ENCODE data around the gene GPANK1.

Gene GPANK1

GRCh38 chr6:31701666-31702404 is 37.0 kb upstream of the GPANK1 start:
- peak overlapping the region; percentile 97 for H3K4me3 ChIP-seq (replicated peaks; ENCODE audit: low read depth, low read length)
- peak; percentile 25 for DNase-seq (ENCODE audit: low read depth)
- TF ChIP-seq CTCF (IDR thresholded peaks at IDR 0.05; ENCODE audit: low read length, missing control alignments), result no peak

GRCh38 chr6:31700740-31701401 is 36.1 kb upstream of the GPANK1 start:
- no peak for DNase-seq (ENCODE audit: low read depth)
- H3K4me3 ChIP-seq (replicated peaks; ENCODE audit: low read depth, low read length), result no peak overlapping the region

DNA sequence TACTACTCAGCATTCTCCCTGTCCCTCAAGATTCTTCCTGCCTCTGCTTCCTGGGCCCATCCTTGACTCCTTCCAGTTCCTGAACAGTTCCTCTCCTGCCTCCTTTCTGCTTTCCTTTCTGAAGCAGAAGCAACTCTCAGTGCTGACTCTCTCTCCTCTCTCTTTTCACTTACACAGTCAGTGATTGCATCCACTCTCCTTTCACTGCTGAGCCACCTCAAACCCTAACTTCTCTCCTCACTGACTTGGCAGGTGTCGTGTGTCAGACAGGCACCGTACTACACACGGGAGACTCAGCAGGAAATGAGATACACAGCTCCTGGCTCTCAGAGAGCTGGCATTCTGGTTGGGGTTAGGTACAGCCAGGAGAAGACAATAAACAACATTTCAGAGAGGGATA is 32.8 kb upstream of the GPANK1 start:
- H3K4me3 ChIP-seq (replicated peaks; ENCODE audit: low read depth, low read length), result no peak overlapping the region
- no peak for DNase-seq (ENCODE audit: low read depth)
- no peak for TF ChIP-seq CTCF (IDR thresholded peaks at IDR 0.05; ENCODE audit: low read length, missing control alignments)

More at GRCh38 chr6:31700740-31701401, 36.1 kb upstream of the GPANK1 start:
- TF ChIP-seq CTCF (IDR thresholded peaks at IDR 0.05; ENCODE audit: low read length, missing control alignments), result no peak

DNA sequence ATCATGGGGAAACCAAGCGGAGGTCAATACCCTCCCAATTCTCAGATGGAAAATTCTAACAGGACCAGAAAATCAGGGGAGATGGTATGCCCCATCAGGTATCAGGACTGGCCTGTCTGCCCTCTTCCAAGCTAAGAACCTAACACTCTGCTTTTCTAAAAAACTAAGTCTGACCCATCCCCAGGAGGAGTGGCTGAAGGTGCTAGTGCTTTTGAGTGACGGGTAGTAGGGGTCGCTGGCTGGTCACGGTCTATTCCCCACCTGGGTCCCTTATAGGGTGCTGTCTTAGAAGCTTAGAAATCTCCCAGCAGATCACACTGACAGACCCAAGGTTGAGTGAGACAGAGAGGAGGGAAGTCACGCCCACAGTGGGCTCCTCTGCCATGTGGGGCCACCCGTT is 28.7 kb upstream of the GPANK1 start:
- no peak overlapping the region for H3K4me3 ChIP-seq (replicated peaks; ENCODE audit: low read depth, low read length)
- TF ChIP-seq CTCF (IDR thresholded peaks at IDR 0.05; ENCODE audit: low read length, missing control alignments), result no peak
- no peak for DNase-seq (ENCODE audit: low read depth)

- TF ChIP-seq CTCF (IDR thresholded peaks at IDR 0.05; ENCODE audit: low read length, missing control alignments), result no peak
These were observed 28.1 kb upstream of the GPANK1 start for GRCh38 chr6:31692886-31693285.

GRCh38 chr6:31692353-31692752 is 27.6 kb upstream of the GPANK1 start:
- no peak overlapping the region for H3K4me3 ChIP-seq (replicated peaks; ENCODE audit: low read depth, low read length)
- no peak for DNase-seq (ENCODE audit: low read depth)
- TF ChIP-seq CTCF (IDR thresholded peaks at IDR 0.05; ENCODE audit: low read length, missing control alignments), result no peak

More at GRCh38 chr6:31692886-31693285, 28.1 kb upstream of the GPANK1 start:
- no peak overlapping the region for H3K4me3 ChIP-seq (replicated peaks; ENCODE audit: low read depth, low read length)
- DNase-seq (ENCODE audit: low read depth), result no peak

Measured in fibroblast of pulmonary artery (primary cell).